Osteocyte (in vitro differentiated cells): Measurements from ENCODE around the gene GALNTL6. TPM values are rescaled to one million over a fixed set of nuclear protein-coding genes. Genes with fewer than 3 reads are reported as not detected.
"Not testable (repeated sequence)": the region's sequence is repeated elsewhere in the genome, so short reads cannot be mapped to it uniquely, and the experiment has no call there.

Experiments used
- DNase-seq: peaks from one replicate; pipeline ENCODE4 v3.0.0; 2021; ENCODE audit warnings: mixed read lengths; ENCODE audit not compliant: unreplicated experiment; ENCODE audit errors: extremely low spot score
- H3K27ac Mint-ChIP-seq: one replicate; pipeline ENCODE4 v1.8.0; 2021; ENCODE audit warnings: mild to moderate bottlenecking, mixed read lengths; ENCODE audit not compliant: unreplicated experiment
- H3K27me3 Mint-ChIP-seq: one replicate; pipeline ENCODE4 v1.8.0; 2021; ENCODE audit warnings: mixed read lengths; ENCODE audit not compliant: unreplicated experiment
- H3K36me3 Mint-ChIP-seq: one replicate; pipeline ENCODE4 v1.8.0; 2021; ENCODE audit warnings: mixed read lengths; ENCODE audit not compliant: unreplicated experiment
- H3K4me1 Mint-ChIP-seq: one replicate; pipeline ENCODE4 v1.8.0; 2021; ENCODE audit warnings: mixed read lengths; ENCODE audit not compliant: unreplicated experiment
- H3K4me3 Mint-ChIP-seq: one replicate; pipeline ENCODE4 v1.8.0; 2021; ENCODE audit warnings: mild to moderate bottlenecking, moderate library complexity, mixed read lengths; ENCODE audit not compliant: unreplicated experiment
- H3K9me3 Mint-ChIP-seq: one replicate; pipeline ENCODE4 v1.8.0; 2021; ENCODE audit warnings: mixed read lengths; ENCODE audit not compliant: unreplicated experiment
- total RNA-seq: library from RNA; stranded (reverse); gene quantifications from 2 replicates; pipeline ENCODE4 v1.2.1, GENCODE V29; 2021
- TF ChIP-seq, protein P1 (sequence below): fragments of 200-600 bp; sonication (generic); IDR thresholded peaks from 2 replicates; pipeline ENCODE4 v1.5.0; 2021; ENCODE audit warnings: antibody characterized with exemption, mild to moderate bottlenecking, moderate library complexity

GALNTL6 gene
- total RNA-seq, 1 donor from 2014 or later = not detected

DNA sequence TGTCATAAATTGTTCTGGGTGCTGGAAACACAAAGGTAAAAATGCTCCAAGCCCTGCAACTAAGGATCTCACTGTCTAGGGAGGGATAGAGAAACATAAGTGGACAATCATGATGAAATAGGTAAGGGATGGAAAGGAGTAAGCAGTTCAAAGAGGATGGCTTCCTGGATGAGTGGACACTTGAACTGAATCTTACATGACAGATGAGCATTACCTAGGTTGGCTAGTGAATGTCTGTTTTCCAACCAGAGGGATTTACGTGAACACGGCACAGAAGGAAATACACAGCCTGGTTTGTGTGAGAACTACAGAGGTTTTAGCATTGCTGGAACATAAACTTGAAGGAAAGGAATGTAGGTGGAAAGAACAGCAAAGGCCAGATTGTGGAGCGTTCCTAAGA lies 1205.2 kb downstream of the GALNTL6 start:
- peaks cover 15% of the 10 kb centered on the region for H3K4me1 Mint-ChIP-seq
- H3K27me3 Mint-ChIP-seq = peaks cover 3% of the 10 kb centered on the region
- H3K4me3 Mint-ChIP-seq = no peak overlapping the region
- DNase-seq = no peak
- no peak overlapping the region for H3K27ac Mint-ChIP-seq
- no peaks in the 10 kb centered on the region for H3K9me3 Mint-ChIP-seq
- TF ChIP-seq, protein P1, sequence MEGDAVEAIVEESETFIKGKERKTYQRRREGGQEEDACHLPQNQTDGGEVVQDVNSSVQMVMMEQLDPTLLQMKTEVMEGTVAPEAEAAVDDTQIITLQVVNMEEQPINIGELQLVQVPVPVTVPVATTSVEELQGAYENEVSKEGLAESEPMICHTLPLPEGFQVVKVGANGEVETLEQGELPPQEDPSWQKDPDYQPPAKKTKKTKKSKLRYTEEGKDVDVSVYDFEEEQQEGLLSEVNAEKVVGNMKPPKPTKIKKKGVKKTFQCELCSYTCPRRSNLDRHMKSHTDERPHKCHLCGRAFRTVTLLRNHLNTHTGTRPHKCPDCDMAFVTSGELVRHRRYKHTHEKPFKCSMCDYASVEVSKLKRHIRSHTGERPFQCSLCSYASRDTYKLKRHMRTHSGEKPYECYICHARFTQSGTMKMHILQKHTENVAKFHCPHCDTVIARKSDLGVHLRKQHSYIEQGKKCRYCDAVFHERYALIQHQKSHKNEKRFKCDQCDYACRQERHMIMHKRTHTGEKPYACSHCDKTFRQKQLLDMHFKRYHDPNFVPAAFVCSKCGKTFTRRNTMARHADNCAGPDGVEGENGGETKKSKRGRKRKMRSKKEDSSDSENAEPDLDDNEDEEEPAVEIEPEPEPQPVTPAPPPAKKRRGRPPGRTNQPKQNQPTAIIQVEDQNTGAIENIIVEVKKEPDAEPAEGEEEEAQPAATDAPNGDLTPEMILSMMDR = no peak
- H3K36me3 Mint-ChIP-seq = no peaks in the 10 kb centered on the region

DNA sequence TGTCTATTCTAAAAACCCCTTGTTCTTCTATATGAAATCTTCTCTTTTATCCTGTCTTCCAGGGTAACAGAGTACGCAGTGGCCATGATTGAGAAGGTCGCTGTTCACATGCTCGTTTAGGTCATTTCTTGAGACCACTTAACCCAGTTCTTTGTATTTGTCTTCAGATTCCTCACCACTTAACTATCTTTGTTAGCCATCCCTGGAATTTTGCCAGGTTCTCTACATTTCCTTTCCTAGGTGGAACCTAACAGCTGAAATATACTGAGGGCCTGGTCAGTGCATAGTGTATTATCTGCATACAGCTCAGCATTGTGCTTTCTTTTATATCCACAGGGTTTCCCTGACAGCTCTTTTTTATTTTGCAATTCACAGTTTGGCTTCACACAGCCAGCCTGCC lies 1206.5 kb downstream of the GALNTL6 start:
- Mint-ChIP-seq H3K4me3 (no peak overlapping the region), H3K27ac (no peak overlapping the region), H3K36me3 (no peaks in the 10 kb centered on the region), H3K27me3 (peaks cover 3% of the 10 kb centered on the region), H3K9me3 (no peaks in the 10 kb centered on the region), H3K4me1 (peaks cover 10% of the 10 kb centered on the region)
- DNase-seq = no peak
- TF ChIP-seq, protein P1 = no peak

DNA sequence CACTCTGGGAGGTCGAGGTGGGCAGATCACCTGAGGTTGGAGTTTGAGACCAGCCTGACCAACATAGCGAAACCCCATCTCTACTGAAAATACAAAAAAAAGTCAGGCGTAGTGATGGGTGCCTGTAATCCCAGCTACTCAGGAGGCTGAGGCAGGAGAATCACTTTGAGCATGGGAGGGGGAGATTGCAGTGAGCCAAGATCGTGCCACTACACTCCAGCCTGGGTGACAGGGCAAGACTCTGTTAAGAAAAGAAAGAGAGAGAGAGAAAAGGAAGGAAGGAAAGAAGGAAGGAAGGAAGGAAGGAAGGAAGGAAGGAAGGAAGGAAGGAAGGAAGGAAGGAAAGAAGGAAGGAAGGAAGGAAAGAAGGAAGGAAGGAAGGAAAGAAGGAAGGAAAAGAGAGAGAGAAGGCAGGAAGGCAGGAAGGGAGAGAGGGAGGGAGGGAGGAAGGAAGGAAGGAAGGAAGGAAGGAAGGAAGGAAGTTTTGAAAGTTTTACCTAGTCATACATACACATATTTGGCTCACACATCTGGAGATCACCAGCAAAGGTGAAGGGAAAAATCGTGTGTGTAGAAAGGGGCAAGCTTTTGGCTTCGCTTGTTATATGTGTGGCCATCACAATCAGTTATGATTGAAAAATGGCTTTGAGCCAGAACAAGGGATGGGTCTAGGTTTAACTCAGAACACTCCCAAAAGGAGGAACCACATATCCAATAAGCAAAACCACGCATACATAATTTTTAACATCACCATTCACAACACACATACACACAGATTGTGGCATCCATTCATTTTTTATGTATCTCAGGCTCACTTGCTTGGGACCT lies 1208.8 kb downstream of the GALNTL6 start:
- not testable (repeated sequence) for H3K27me3 Mint-ChIP-seq, H3K9me3 Mint-ChIP-seq, DNase-seq, H3K27ac Mint-ChIP-seq, H3K36me3 Mint-ChIP-seq, H3K4me3 Mint-ChIP-seq
- peaks cover 11% of the 10 kb centered on the region for H3K4me1 Mint-ChIP-seq

DNA sequence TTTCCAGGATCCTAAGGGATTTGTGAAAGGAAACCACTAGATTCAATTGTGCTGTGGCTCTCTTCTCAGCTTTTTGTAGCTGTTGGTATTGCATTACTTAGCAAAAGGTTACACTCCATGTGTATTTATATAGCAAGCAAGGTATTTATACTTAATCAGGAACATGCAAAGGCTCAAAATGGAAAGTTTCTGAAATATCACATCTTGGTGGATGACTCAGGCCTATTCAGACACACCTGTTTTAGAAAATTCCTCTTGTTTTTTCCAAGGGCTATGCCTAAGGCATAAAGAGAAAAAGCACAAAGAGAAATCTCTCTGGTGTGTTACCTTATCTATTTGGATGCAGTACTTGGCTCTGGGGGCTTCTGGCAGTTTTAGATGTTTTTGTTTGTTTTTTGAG lies 1211.0 kb downstream of the GALNTL6 start:
- H3K4me3 Mint-ChIP-seq = no peak overlapping the region
- no peak for DNase-seq
- no peaks in the 10 kb centered on the region for H3K36me3 Mint-ChIP-seq
- peaks cover 11% of the 10 kb centered on the region for H3K4me1 Mint-ChIP-seq
- TF ChIP-seq, protein P1 = no peak
- peaks cover under 1% of the 10 kb centered on the region for H3K27me3 Mint-ChIP-seq
- no peaks in the 10 kb centered on the region for H3K9me3 Mint-ChIP-seq
- no peak overlapping the region for H3K27ac Mint-ChIP-seq

DNA sequence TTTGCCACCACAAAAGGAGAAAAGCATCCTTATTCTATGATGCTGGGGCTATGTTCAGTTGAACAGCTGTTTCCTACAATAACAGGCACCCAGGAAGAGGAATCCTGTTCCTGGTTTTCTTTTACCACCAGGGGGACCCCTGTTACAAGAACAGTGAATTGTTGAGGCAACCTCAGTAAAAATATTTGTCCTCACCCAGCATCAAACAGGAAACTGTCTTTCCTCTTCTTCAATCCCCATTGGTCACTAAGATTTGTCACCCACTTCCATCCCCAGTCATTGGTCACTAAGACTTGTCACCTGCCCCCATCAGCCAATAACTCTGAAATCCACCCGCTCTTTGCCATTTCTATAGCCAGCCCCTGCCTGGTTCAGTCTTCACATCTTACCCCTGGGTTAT lies 1211.9 kb downstream of the GALNTL6 start:
- H3K4me1 Mint-ChIP-seq = peaks cover 11% of the 10 kb centered on the region
- H3K27ac Mint-ChIP-seq = no peak overlapping the region
- DNase-seq = no peak
- H3K27me3 Mint-ChIP-seq = no peaks in the 10 kb centered on the region
- no peaks in the 10 kb centered on the region for H3K36me3 Mint-ChIP-seq
- H3K9me3 Mint-ChIP-seq = no peaks in the 10 kb centered on the region
- H3K4me3 Mint-ChIP-seq = no peak overlapping the region
- TF ChIP-seq, protein P1 = peak; percentile 83
